NT2/D1 (cell line): Measurements from ENCODE around the gene C10orf90.

Experiments used
- DNase-seq: peaks from one replicate; pipeline ENCODE4 v3.0.0-alpha.2; 2011; ENCODE audit warnings: low read depth, low spot score
- H3K27me3 ChIP-seq: 2 replicates; pipeline ENCODE4 v1.6.0; 2011; ENCODE audit warnings: mild to moderate bottlenecking; ENCODE audit not compliant: insufficient read length, insufficient read depth
- H3K36me3 ChIP-seq: 2 replicates; pipeline ENCODE4 v1.6.1; 2011; ENCODE audit warnings: mild to moderate bottlenecking, low read length, mixed read lengths; ENCODE audit not compliant: insufficient read depth, insufficient read length
- H3K4me1 ChIP-seq: 2 replicates; pipeline ENCODE4 v1.5.1; 2011; ENCODE audit not compliant: insufficient read depth, insufficient read length
- H3K4me3 ChIP-seq: 2 replicates; pipeline ENCODE4 v1.5.1; 2011; ENCODE audit warnings: low read depth; ENCODE audit not compliant: insufficient read length
- H3K9ac ChIP-seq: 2 replicates; pipeline ENCODE4 v1.6.0; 2011; ENCODE audit warnings: low read depth; ENCODE audit not compliant: insufficient read length
- H3K9me3 ChIP-seq: 2 replicates; pipeline ENCODE4 v1.5.1; 2011; ENCODE audit warnings: mild to moderate bottlenecking, low read length; ENCODE audit not compliant: insufficient read depth
- SUZ12 ChIP-seq: IDR thresholded peaks from 2 replicates; pipeline ENCODE4 v1.6.1; 2011; ENCODE audit not compliant: insufficient read length, insufficient read depth; ENCODE audit errors: extremely low read depth
- YY1 ChIP-seq: IDR thresholded peaks from 2 replicates; pipeline ENCODE4 v1.6.1; 2011; ENCODE audit not compliant: insufficient read length, insufficient read depth
- ZNF274 ChIP-seq: IDR thresholded peaks from 2 replicates; pipeline ENCODE4 v1.6.1; 2011; ENCODE audit warnings: mild to moderate bottlenecking, low read depth, low read length

Gene C10orf90

DNA sequence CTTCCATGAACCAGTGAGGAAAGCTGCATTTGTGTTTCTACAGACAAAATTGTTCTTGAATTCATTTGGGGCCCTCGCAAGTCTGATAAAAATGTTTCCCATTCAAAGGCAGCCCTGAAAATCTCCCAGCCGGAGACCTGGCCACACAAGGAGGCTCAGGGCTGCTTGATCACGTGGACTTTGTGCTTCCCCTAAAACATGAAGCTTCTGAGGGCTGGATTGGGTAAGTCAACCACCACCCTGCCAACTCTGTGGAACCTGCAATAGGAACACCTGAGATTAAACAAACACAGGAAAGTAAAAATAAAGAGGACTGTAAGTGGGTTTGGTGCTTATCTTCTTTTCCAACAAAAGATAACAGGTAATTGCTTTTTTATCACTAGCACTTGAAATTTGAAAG, 133.8 kb downstream of the C10orf90 start:
- Histone ChIP-seq H3K9ac (no peak overlapping the region), H3K36me3 (no peaks in the 10 kb centered on the region)
- no peak for TF ChIP-seq SUZ12
- TF ChIP-seq ZNF274, result no peak
- TF ChIP-seq YY1, result no peak

DNA sequence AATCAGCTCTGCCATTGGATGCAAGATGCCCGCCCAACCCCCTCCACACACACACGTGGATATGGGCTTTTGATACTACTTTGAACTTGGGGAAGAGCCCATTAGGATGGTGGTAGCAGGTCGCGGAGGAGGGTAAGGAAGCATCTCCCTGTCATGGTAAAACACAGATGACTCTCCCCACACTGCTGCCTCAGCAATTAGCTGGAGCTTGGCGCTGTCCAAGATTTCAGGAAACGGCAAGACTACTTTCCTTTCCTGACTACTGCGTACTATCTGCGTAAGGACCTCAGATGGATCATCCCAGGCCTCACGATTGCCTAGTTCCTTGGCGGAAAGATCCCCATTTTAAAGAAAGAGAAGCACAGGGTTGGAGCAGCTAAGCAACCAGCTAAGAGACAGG, 134.3 kb downstream of the C10orf90 start:
- Histone ChIP-seq H3K4me3 (no peak overlapping the region), H3K9ac (no peak overlapping the region), H3K27me3 (no peaks in the 10 kb centered on the region), H3K9me3 (no peaks in the 10 kb centered on the region), H3K4me1 (no peaks in the 10 kb centered on the region), H3K36me3 (no peaks in the 10 kb centered on the region)
- DNase-seq, result no peak
- TF ChIP-seq YY1, result no peak

More for the DNA sequence above, 133.8 kb downstream of the C10orf90 start:
- DNase-seq, result no peak
- Histone ChIP-seq H3K4me1 (no peaks in the 10 kb centered on the region), H3K9me3 (no peaks in the 10 kb centered on the region), H3K27me3 (no peaks in the 10 kb centered on the region), H3K4me3 (no peak overlapping the region)

- Histone ChIP-seq H3K4me1 (no peaks in the 10 kb centered on the region), H3K36me3 (no peaks in the 10 kb centered on the region), H3K9me3 (no peaks in the 10 kb centered on the region), H3K9ac (no peak overlapping the region), H3K27me3 (no peaks in the 10 kb centered on the region), H3K4me3 (no peak overlapping the region)
- DNase-seq, result no peak
- TF ChIP-seq SUZ12 (no peak), YY1 (no peak), ZNF274 (no peak)
Observed at GRCh38 chr10:126533644-126534043, 136.8 kb downstream of the C10orf90 start.

DNA sequence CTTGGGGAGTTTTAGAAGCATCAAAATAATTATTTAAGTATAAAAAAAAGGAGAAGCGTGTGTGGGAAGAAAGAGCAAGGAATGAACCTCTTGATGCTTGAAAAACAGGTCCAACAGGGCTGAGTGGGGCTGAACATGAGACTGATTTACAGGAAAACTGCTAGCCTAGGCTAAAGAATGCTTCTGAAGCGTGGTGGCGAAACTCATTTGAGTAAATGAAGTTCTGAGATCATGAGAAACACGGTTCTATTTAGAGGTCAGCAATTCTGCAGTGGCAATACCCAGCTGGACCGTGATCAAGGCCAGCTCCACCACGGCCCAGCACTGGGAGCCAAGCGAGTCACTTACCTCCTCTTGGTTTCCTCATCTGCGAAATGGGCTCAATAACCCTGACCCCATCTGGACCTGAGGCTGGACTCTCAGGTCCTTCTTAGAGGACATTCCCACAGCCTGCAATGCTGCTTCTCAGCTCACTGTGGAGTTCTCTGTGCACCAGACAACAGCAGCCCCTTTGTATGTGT, 142.1 kb downstream of the C10orf90 start:
- Histone ChIP-seq H3K4me1 (no peaks in the 10 kb centered on the region), H3K9ac (no peak overlapping the region), H3K4me3 (no peak overlapping the region), H3K36me3 (no peaks in the 10 kb centered on the region), H3K27me3 (no peaks in the 10 kb centered on the region), H3K9me3 (no peaks in the 10 kb centered on the region)
- no peak for DNase-seq
- TF ChIP-seq SUZ12 (no peak), YY1 (no peak), ZNF274 (no peak)

GRCh38 chr10:126527645-126528314, 142.7 kb downstream of the C10orf90 start:
- Histone ChIP-seq H3K4me1 (no peaks in the 10 kb centered on the region), H3K9ac (no peak overlapping the region), H3K9me3 (no peaks in the 10 kb centered on the region), H3K27me3 (no peaks in the 10 kb centered on the region), H3K4me3 (no peak overlapping the region), H3K36me3 (no peaks in the 10 kb centered on the region)
- no peak for DNase-seq
- TF ChIP-seq SUZ12 (no peak), ZNF274 (no peak), YY1 (no peak)

GRCh38 chr10:126525326-126525725, 145.2 kb downstream of the C10orf90 start:
- Histone ChIP-seq H3K27me3 (no peaks in the 10 kb centered on the region), H3K9ac (no peak overlapping the region), H3K4me1 (no peaks in the 10 kb centered on the region), H3K4me3 (no peak overlapping the region), H3K9me3 (no peaks in the 10 kb centered on the region), H3K36me3 (no peaks in the 10 kb centered on the region)
- no peak for TF ChIP-seq YY1
- TF ChIP-seq ZNF274, result no peak
- no peak for TF ChIP-seq SUZ12
- DNase-seq, result no peak

DNA sequence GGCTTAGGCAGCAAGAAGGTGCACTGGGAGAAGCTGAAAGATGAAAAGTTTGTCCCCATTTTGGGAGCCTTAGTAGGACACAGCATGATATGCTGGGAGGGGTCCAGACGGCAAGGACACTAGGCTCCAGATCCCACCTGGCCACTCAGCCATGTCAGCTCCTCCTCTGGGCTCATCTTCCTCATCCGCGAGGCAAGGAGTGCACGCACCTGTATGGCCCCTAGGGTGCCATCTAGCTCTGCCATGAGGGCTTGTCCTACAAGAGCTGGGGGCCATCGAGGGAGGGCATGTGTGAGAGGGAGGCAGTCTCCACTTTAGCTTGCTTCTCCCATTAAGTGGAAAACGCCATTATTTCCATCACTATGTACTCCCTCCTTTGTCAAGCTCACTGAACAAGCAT, 146.0 kb downstream of the C10orf90 start:
- Histone ChIP-seq H3K27me3 (no peaks in the 10 kb centered on the region), H3K9ac (no peak overlapping the region), H3K9me3 (no peaks in the 10 kb centered on the region), H3K36me3 (no peaks in the 10 kb centered on the region), H3K4me1 (no peaks in the 10 kb centered on the region), H3K4me3 (no peak overlapping the region)
- TF ChIP-seq YY1, result no peak
- no peak for TF ChIP-seq ZNF274
- TF ChIP-seq SUZ12, result no peak
- DNase-seq, result no peak
